SU-DHL-6 (cell line): ENCODE results near the gene HACD4.

Experiments
- CTCF ChIP-seq: fragments of 200-600 bp; sonication (generic); IDR thresholded peaks from one replicate; pipeline ENCODE4 v1.5.1; 2017; ENCODE audit warnings: antibody characterized with exemption, mild to moderate bottlenecking, low read length, moderate library complexity; ENCODE audit not compliant: insufficient read depth, poor library complexity, severe bottlenecking
- EZH2phosphoT487 ChIP-seq: fragments of 200-600 bp; sonication (generic), shearing (Covaris generic); conservative IDR thresholded peaks from 2 replicates; pipeline ENCODE4 v1.6.1; 2018; ENCODE audit warnings: mild to moderate bottlenecking, antibody characterized with exemption, low read length, moderate library complexity, mixed read lengths

- TF ChIP-seq CTCF (no peak), EZH2phosphoT487 (no peak)
Measured at GRCh38 chr9:20984506-20984905, 46.9 kb downstream of the HACD4 start.
